Measurements from ENCODE around the gene SLC9A5. TPM values are rescaled to one million over a fixed set of nuclear protein-coding genes. Genes with fewer than 3 reads are reported as not detected.

SLC9A5 gene
- total and polyA plus RNA-seq, 2 experiments from 2014 or later: 4.5 to 5.4 TPM

DNA sequence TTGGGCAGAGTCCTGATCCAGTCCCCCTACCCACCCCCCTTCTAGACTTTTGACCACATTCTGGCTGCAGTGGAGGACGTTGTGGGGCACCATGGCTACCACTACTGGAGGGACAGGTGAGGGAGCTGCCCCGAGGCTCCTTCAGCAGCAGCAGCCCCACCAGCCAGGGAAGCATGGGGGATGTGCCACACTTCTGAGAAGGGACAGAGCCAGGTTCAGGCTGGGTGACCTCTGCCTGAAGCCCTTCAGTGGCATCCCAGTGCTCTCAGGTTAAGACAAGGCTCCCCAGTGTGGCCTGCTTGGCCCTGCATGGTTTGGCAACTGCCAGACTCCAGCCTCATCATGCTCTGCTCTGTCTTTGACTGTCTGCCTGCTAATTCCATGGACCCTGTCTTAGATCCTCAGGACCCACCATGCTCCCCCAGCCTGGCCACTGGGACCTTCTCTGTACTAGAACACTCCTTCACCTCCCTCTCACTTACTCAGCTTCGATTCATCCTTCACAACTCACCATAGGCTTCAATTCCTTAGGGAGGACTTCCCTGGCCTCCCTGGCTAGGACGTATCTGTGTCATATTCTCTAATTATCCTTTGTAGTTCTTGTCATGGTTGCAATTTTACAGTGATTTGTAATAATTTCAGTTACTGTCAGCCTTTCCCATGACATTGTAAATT lies 8.8 kb downstream of the SLC9A5 start:
- Histone ChIP-seq H3K27me3 (ENCODE audit: insufficient read depth) (no peaks in the 10 kb centered on the region), H3F3A (replicated peaks; ENCODE audit: low read depth) (no peaks in the 10 kb centered on the region), H3K79me2 (replicated peaks; ENCODE audit: insufficient read depth) (no peaks in the 10 kb centered on the region), H3K9me2 (ENCODE audit: insufficient read depth) (no peaks in the 10 kb centered on the region), H3K27ac (ENCODE audit: low read depth) (no peak overlapping the region), H4K20me1 (replicated peaks; ENCODE audit: insufficient read depth) (no peaks in the 10 kb centered on the region; the same call in 1 of the 2 replicates), H2AFZ (no peak overlapping the region), H3K4me3 (no peak overlapping the region), H3K4me2 (no peak overlapping the region), H3K36me3 (ENCODE audit: insufficient read depth) (no peaks in the 10 kb centered on the region), H3K4me1 (ENCODE audit: insufficient read depth) (no peaks in the 10 kb centered on the region)
- ATAC-seq (no peak), DNase-seq (ENCODE audit: low spot score) (no peak)
- H3K4me3 Mint-ChIP-seq: no peak overlapping the region
- no peaks in the 10 kb centered on the region for H3K9me3 Mint-ChIP-seq
- H3K36me3 Mint-ChIP-seq (ENCODE audit: low read depth): peaks cover 5% of the 10 kb centered on the region; the same call in 2 of the 3 replicates
- H3K27me3 Mint-ChIP-seq (ENCODE audit: insufficient read depth, low read depth, poor library complexity): peaks cover 11% of the 10 kb centered on the region
- H3K27ac Mint-ChIP-seq: no peak overlapping the region
- peaks cover 4% of the 10 kb centered on the region; the same call in 1 of the 3 replicates for H3K4me1 Mint-ChIP-seq
- TF ChIP-seq ZNF114 (CRISPR knock-in tag; IDR thresholded peaks at IDR 0.05) (no peak), EZH2 (IDR thresholded peaks at IDR 0.05; ENCODE audit: low read depth, unreplicated experiment) (no peak), NANOG (IDR thresholded peaks at IDR 0.05; ENCODE audit: borderline replicate concordance) (no peak), POLR2AphosphoS5 (IDR thresholded peaks at IDR 0.05; ENCODE audit: low read depth) (no peak), STAT1 (IDR thresholded peaks at IDR 0.05; ENCODE audit: unreplicated experiment) (no peak), EZH2phosphoT487 (IDR thresholded peaks at IDR 0.05; ENCODE audit: unreplicated experiment) (no peak)
- TF ChIP-seq, protein P1, sequence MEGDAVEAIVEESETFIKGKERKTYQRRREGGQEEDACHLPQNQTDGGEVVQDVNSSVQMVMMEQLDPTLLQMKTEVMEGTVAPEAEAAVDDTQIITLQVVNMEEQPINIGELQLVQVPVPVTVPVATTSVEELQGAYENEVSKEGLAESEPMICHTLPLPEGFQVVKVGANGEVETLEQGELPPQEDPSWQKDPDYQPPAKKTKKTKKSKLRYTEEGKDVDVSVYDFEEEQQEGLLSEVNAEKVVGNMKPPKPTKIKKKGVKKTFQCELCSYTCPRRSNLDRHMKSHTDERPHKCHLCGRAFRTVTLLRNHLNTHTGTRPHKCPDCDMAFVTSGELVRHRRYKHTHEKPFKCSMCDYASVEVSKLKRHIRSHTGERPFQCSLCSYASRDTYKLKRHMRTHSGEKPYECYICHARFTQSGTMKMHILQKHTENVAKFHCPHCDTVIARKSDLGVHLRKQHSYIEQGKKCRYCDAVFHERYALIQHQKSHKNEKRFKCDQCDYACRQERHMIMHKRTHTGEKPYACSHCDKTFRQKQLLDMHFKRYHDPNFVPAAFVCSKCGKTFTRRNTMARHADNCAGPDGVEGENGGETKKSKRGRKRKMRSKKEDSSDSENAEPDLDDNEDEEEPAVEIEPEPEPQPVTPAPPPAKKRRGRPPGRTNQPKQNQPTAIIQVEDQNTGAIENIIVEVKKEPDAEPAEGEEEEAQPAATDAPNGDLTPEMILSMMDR (conservative IDR thresholded peaks at IDR 0.05; ENCODE audit: low read depth in 2 of 2): no peak
- TF ChIP-seq, protein P2, sequence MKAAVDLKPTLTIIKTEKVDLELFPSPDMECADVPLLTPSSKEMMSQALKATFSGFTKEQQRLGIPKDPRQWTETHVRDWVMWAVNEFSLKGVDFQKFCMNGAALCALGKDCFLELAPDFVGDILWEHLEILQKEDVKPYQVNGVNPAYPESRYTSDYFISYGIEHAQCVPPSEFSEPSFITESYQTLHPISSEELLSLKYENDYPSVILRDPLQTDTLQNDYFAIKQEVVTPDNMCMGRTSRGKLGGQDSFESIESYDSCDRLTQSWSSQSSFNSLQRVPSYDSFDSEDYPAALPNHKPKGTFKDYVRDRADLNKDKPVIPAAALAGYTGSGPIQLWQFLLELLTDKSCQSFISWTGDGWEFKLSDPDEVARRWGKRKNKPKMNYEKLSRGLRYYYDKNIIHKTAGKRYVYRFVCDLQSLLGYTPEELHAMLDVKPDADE (IDR thresholded peaks at IDR 0.05): no peak
- TF ChIP-seq, protein P3, sequence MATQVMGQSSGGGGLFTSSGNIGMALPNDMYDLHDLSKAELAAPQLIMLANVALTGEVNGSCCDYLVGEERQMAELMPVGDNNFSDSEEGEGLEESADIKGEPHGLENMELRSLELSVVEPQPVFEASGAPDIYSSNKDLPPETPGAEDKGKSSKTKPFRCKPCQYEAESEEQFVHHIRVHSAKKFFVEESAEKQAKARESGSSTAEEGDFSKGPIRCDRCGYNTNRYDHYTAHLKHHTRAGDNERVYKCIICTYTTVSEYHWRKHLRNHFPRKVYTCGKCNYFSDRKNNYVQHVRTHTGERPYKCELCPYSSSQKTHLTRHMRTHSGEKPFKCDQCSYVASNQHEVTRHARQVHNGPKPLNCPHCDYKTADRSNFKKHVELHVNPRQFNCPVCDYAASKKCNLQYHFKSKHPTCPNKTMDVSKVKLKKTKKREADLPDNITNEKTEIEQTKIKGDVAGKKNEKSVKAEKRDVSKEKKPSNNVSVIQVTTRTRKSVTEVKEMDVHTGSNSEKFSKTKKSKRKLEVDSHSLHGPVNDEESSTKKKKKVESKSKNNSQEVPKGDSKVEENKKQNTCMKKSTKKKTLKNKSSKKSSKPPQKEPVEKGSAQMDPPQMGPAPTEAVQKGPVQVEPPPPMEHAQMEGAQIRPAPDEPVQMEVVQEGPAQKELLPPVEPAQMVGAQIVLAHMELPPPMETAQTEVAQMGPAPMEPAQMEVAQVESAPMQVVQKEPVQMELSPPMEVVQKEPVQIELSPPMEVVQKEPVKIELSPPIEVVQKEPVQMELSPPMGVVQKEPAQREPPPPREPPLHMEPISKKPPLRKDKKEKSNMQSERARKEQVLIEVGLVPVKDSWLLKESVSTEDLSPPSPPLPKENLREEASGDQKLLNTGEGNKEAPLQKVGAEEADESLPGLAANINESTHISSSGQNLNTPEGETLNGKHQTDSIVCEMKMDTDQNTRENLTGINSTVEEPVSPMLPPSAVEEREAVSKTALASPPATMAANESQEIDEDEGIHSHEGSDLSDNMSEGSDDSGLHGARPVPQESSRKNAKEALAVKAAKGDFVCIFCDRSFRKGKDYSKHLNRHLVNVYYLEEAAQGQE (IDR thresholded peaks at IDR 0.05; ENCODE audit: unreplicated experiment): no peak
